IPS-20b (cell line): ENCODE measurements around the gene CRCP.
"Not testable (repeated sequence)": the region's sequence is repeated elsewhere in the genome, so short reads cannot be mapped to it uniquely, and the experiment has no call there.

Source experiments
- H3K27ac ChIP-seq: one replicate; pipeline ENCODE4 v1.5.1; 2013; ENCODE audit warnings: low read length
- H3K27me3 ChIP-seq: 2 replicates; pipeline ENCODE4 v1.6.1; 2013; ENCODE audit warnings: mild to moderate bottlenecking, low read length, inconsistent platforms; ENCODE audit not compliant: insufficient read depth
- H3K36me3 ChIP-seq: 2 replicates; pipeline ENCODE4 v1.6.1; 2013; ENCODE audit warnings: low read depth, mild to moderate bottlenecking, inconsistent platforms, low read length, moderate library complexity; ENCODE audit not compliant: insufficient read depth
- H3K4me1 ChIP-seq: 2 replicates; pipeline ENCODE4 v1.6.1; 2013; ENCODE audit warnings: mild to moderate bottlenecking, control low read depth, inconsistent platforms, low read length, moderate library complexity; ENCODE audit not compliant: insufficient read depth
- H3K4me3 ChIP-seq: 2 replicates; pipeline ENCODE4 v1.5.1; 2013; ENCODE audit warnings: mild to moderate bottlenecking, low read length, inconsistent platforms
- H3K9ac ChIP-seq: 2 replicates; pipeline ENCODE4 v1.6.1; 2013; ENCODE audit warnings: low read depth, mild to moderate bottlenecking, inconsistent platforms, low read length, moderate library complexity
- H3K9me3 ChIP-seq: 2 replicates; pipeline ENCODE4 v1.6.1; 2013; ENCODE audit warnings: mild to moderate bottlenecking, low read depth, low read length, inconsistent platforms; ENCODE audit not compliant: insufficient read depth

CRCP gene

GRCh38 chr7:66088861-66089838, 25.5 kb upstream of the CRCP start:
- Histone ChIP-seq H3K4me1 (no peaks in the 10 kb centered on the region), H3K27me3 (no peaks in the 10 kb centered on the region), H3K9ac (no peak overlapping the region), H3K27ac (no peak overlapping the region), H3K36me3 (peaks cover under 1% of the 10 kb centered on the region; the same call in 1 of the 2 replicates), H3K4me3 (no peak overlapping the region), H3K9me3 (no peaks in the 10 kb centered on the region)

GRCh38 chr7:66092654-66093053, 22.0 kb upstream of the CRCP start:
- Histone ChIP-seq H3K4me1 (no peaks in the 10 kb centered on the region), H3K27me3 (no peaks in the 10 kb centered on the region), H3K9me3 (no peaks in the 10 kb centered on the region), H3K27ac (no peak overlapping the region), H3K36me3 (no peaks in the 10 kb centered on the region), H3K9ac (no peak overlapping the region), H3K4me3 (no peak overlapping the region)

- H3K27ac ChIP-seq = no peak overlapping the region
- H3K9ac ChIP-seq = no peak overlapping the region
- H3K27me3 ChIP-seq = no peaks in the 10 kb centered on the region
- H3K4me3 ChIP-seq = no peak overlapping the region
- no peaks in the 10 kb centered on the region for H3K36me3 ChIP-seq
- H3K4me1 ChIP-seq = 0 out of 2 replicates have a peak, but pooled peaks cover 3% of the 10 kb centered on the region
- H3K9me3 ChIP-seq = no peaks in the 10 kb centered on the region
Observed at GRCh38 chr7:66095010-66095409, 19.6 kb upstream of the CRCP start.

- H3K27ac ChIP-seq = no peak overlapping the region
Observed at GRCh38 chr7:66099232-66099550, 15.5 kb upstream of the CRCP start.

GRCh38 chr7:66099551-66100407, 14.9 kb upstream of the CRCP start:
- Histone ChIP-seq H3K9ac (peak overlapping the region; percentile 38), H3K36me3 (no peaks in the 10 kb centered on the region), H3K27me3 (no peaks in the 10 kb centered on the region), H3K27ac (no peak overlapping the region), H3K9me3 (no peaks in the 10 kb centered on the region), H3K4me1 (0 out of 2 replicates have a peak, but pooled peaks cover 3% of the 10 kb centered on the region), H3K4me3 (peak overlapping the region; percentile 56)

More at GRCh38 chr7:66099232-66099550, 15.5 kb upstream of the CRCP start:
- Histone ChIP-seq H3K4me3 (no peak overlapping the region), H3K9ac (peak overlapping the region; percentile 38; the same call in 1 of the 2 replicates), H3K9me3 (no peaks in the 10 kb centered on the region), H3K4me1 (0 out of 2 replicates have a peak, but pooled peaks cover 3% of the 10 kb centered on the region), H3K27me3 (no peaks in the 10 kb centered on the region), H3K36me3 (no peaks in the 10 kb centered on the region)

- H3K9ac ChIP-seq = peak overlapping the region; percentile 38; the same call in 1 of the 2 replicates
- H3K4me3 ChIP-seq = peak overlapping the region; percentile 56; the same call in 1 of the 2 replicates
- no peaks in the 10 kb centered on the region for H3K9me3 ChIP-seq
- no peaks in the 10 kb centered on the region for H3K36me3 ChIP-seq
- no peak overlapping the region for H3K27ac ChIP-seq
- H3K27me3 ChIP-seq = no peaks in the 10 kb centered on the region
- 0 out of 2 replicates have a peak, but pooled peaks cover 3% of the 10 kb centered on the region for H3K4me1 ChIP-seq
Observed at GRCh38 chr7:66100408-66101050, 14.1 kb upstream of the CRCP start.

GRCh38 chr7:66102168-66102567, 12.5 kb upstream of the CRCP start:
- not testable (repeated sequence) for H3K27me3 ChIP-seq, H3K4me1 ChIP-seq, H3K27ac ChIP-seq, H3K36me3 ChIP-seq, H3K9ac ChIP-seq, H3K4me3 ChIP-seq, H3K9me3 ChIP-seq

GRCh38 chr7:66103994-66104393, 10.7 kb upstream of the CRCP start:
- not testable (repeated sequence) for H3K4me1 ChIP-seq, H3K36me3 ChIP-seq, H3K4me3 ChIP-seq, H3K27ac ChIP-seq, H3K27me3 ChIP-seq, H3K9ac ChIP-seq, H3K9me3 ChIP-seq

- no peak overlapping the region for H3K27ac ChIP-seq
- no peaks in the 10 kb centered on the region for H3K27me3 ChIP-seq
- H3K36me3 ChIP-seq = no peaks in the 10 kb centered on the region
- H3K4me1 ChIP-seq = no peaks in the 10 kb centered on the region
- H3K9me3 ChIP-seq = no peaks in the 10 kb centered on the region
- no peak overlapping the region for H3K9ac ChIP-seq
- no peak overlapping the region for H3K4me3 ChIP-seq
Observed at GRCh38 chr7:66105263-66105748, 9.3 kb upstream of the CRCP start.

GRCh38 chr7:66108410-66108809, 6.2 kb upstream of the CRCP start:
- not testable (repeated sequence) for H3K27ac ChIP-seq, H3K4me3 ChIP-seq, H3K27me3 ChIP-seq, H3K36me3 ChIP-seq, H3K9ac ChIP-seq, H3K9me3 ChIP-seq, H3K4me1 ChIP-seq

- Histone ChIP-seq H3K27ac (no peak overlapping the region), H3K9me3 (no peaks in the 10 kb centered on the region), H3K4me3 (no peak overlapping the region), H3K4me1 (no peaks in the 10 kb centered on the region; the same call in 1 of the 2 replicates), H3K27me3 (no peaks in the 10 kb centered on the region), H3K36me3 (0 out of 2 replicates have a peak, but pooled peaks cover 1% of the 10 kb centered on the region), H3K9ac (no peak overlapping the region)
Observed at GRCh38 chr7:66110856-66111255, 3.8 kb upstream of the CRCP start.
